H1 (cell line): ENCODE measurements around the gene SKAP1. TPM values are rescaled to one million over a fixed set of nuclear protein-coding genes. Genes with fewer than 3 reads are reported as not detected.

Experiments
- CTCF ChIA-PET: fragments of 300-600 bp; sonication (Branson Sonifier 250); formaldehyde crosslinking; loops from one replicate; lab custom pipeline; 2021; ENCODE audit not compliant: partially characterized antibody; lab: Charles Lee
- POLR2A ChIA-PET: fragments of 300-600 bp; sonication (Branson Sonifier 250); formaldehyde crosslinking; loops from one replicate; lab custom pipeline; 2021; ENCODE audit warnings: inconsistent platforms; ENCODE audit not compliant: partially characterized antibody; lab: Charles Lee
- DNase-seq, 2 experiments: peaks; one replicate each; pipeline versions ENCODE4 v3.0.0 to v3.0.0-alpha.2; 2010 to 2022; ENCODE audit warnings: low spot score in 2 of 2, low read depth in 1 of 2, mixed read lengths in 1 of 2
- FAIRE-seq: peaks from 2 replicates; lab custom pipeline; 2011; peaks lifted over from hg19 to GRCh38; lab: Jason Lieb, UNC
- H2AFZ ChIP-seq: 2 replicates; pipeline ENCODE4 v1.8.1; 2012; ENCODE audit warnings: low read length, inconsistent platforms
- H2AK5ac ChIP-seq: 2 replicates; pipeline ENCODE4 v1.6.1; 2013; ENCODE audit warnings: low read depth, low read length
- H2BK120ac ChIP-seq: replicated peaks from 2 replicates; pipeline ENCODE3; 2013; ENCODE audit warnings: low read depth, low read length, inconsistent platforms
- H2BK12ac ChIP-seq: 2 replicates; pipeline ENCODE4 v1.6.1; 2013; ENCODE audit warnings: low read depth, low read length
- H2BK15ac ChIP-seq: 2 replicates; pipeline ENCODE4 v1.6.1; 2013; ENCODE audit warnings: low read length
- H2BK20ac ChIP-seq: 2 replicates; pipeline ENCODE4 v1.6.1; 2013; ENCODE audit warnings: low read length
- H2BK5ac ChIP-seq: 2 replicates; pipeline ENCODE4 v1.6.1; 2013; ENCODE audit warnings: low read depth, low read length
- H3K14ac ChIP-seq: 2 replicates; pipeline ENCODE4 v1.6.1; 2013; ENCODE audit warnings: inconsistent platforms; ENCODE audit not compliant: insufficient read length
- H3K18ac ChIP-seq: 2 replicates; pipeline ENCODE4 v1.6.1; 2013; ENCODE audit warnings: low read length; ENCODE audit errors: extremely low read depth
- H3K23ac ChIP-seq: 2 replicates; pipeline ENCODE4 v1.6.1; 2013; ENCODE audit warnings: inconsistent platforms; ENCODE audit not compliant: insufficient read length
- H3K23me2 ChIP-seq: 2 replicates; pipeline ENCODE4 v1.6.1; 2013; ENCODE audit warnings: low read depth, low read length
- H3K27ac ChIP-seq: 2 replicates; pipeline ENCODE4 v1.6.1; 2011; ENCODE audit warnings: low read depth, low read length, inconsistent platforms
- H3K27me3 ChIP-seq, 4 experiments: replicated peaks in 1 of 4; 1 replicate in 1 of 4; 2 replicates in 3 of 4; pipeline versions ENCODE4 v1.6.1 to v1.8.1; 2011 to 2013; ENCODE audit warnings: low read length in 3 of 4, mild to moderate bottlenecking in 3 of 4, inconsistent platforms in 2 of 4, mixed read lengths in 2 of 4, moderate library complexity in 1 of 4; ENCODE audit not compliant: control insufficient read depth in 3 of 4, insufficient read depth in 3 of 4; ENCODE audit errors: extremely low read depth in 1 of 4
- H3K36me3 ChIP-seq, 4 experiments: 2 replicates each; pipeline versions ENCODE4 v1.6.1 to v1.8.1; 2011 to 2013; ENCODE audit warnings: mild to moderate bottlenecking in 4 of 4, low read length in 3 of 4, moderate library complexity in 2 of 4, control low read depth in 1 of 4, inconsistent platforms in 1 of 4; ENCODE audit not compliant: insufficient read depth in 4 of 4, control insufficient read depth in 2 of 4
- H3K4ac ChIP-seq: replicated peaks from 2 replicates; pipeline ENCODE3; 2013; ENCODE audit warnings: low read length, low read depth, mixed read lengths, inconsistent platforms; ENCODE audit not compliant: insufficient read length
- H3K4me1 ChIP-seq, 4 experiments: replicated peaks in 1 of 4; 1 replicate in 1 of 4; 2 replicates in 3 of 4; pipeline versions ENCODE4 v1.6.1 to v1.8.1; 2011 to 2013; ENCODE audit warnings: low read length in 3 of 4, inconsistent platforms in 2 of 4, mixed read lengths in 1 of 4; ENCODE audit not compliant: insufficient read depth in 4 of 4, control insufficient read depth in 3 of 4
- H3K4me2 ChIP-seq, 2 experiments: 2 replicates each; pipeline versions ENCODE4 v1.6.1 to v1.8.1; 2011 to 2013; ENCODE audit warnings: low read depth in 2 of 2, low read length in 2 of 2, control low read depth in 1 of 2, inconsistent platforms in 1 of 2, mild to moderate bottlenecking in 1 of 2; ENCODE audit not compliant: insufficient read depth in 1 of 2
- H3K4me3 ChIP-seq, 4 experiments: fragments of 200-600, 300-600 bp in 1 of 4; sonication (generic), shearing (Covaris generic), sonication (Bioruptor Twin) in 1 of 4; 2 replicates each; pipeline versions ENCODE4 v1.5.1 to v1.8.1; 2011 to 2016; ENCODE audit warnings: low read length in 4 of 4, low read depth in 3 of 4, control low read depth in 2 of 4, inconsistent platforms in 2 of 4, mild to moderate bottlenecking in 2 of 4, mixed read lengths in 1 of 4, moderate library complexity in 1 of 4; ENCODE audit not compliant: insufficient read depth in 2 of 4; ENCODE audit errors: extremely low read depth in 1 of 4
- H3K56ac ChIP-seq: replicated peaks from 2 replicates; pipeline ENCODE3; 2013; ENCODE audit warnings: low read depth, mild to moderate bottlenecking, mixed read lengths, low read length, inconsistent platforms; ENCODE audit not compliant: insufficient read length
- H3K79me1 ChIP-seq: 2 replicates; pipeline ENCODE4 v1.6.1; 2013; ENCODE audit warnings: low read depth, low read length, control low read depth
- H3K79me2 ChIP-seq, 2 experiments: 2 replicates each; pipeline versions ENCODE4 v1.6.1 to v1.8.1; 2012 to 2013; ENCODE audit warnings: low read length in 2 of 2, mild to moderate bottlenecking in 2 of 2, inconsistent platforms in 1 of 2; ENCODE audit not compliant: insufficient read depth in 2 of 2, control insufficient read depth in 1 of 2
- H3K9ac ChIP-seq, 4 experiments: replicated peaks in 1 of 4; 1 replicate in 1 of 4; 2 replicates in 3 of 4; pipeline versions ENCODE4 v1.6.1 to v1.8.1; 2011 to 2013; ENCODE audit warnings: low read depth in 3 of 4, low read length in 3 of 4, control low read depth in 2 of 4, mild to moderate bottlenecking in 2 of 4, moderate library complexity in 2 of 4, inconsistent platforms in 1 of 4; ENCODE audit errors: extremely low read depth in 1 of 4
- H3K9me3 ChIP-seq, 2 experiments: 2 replicates each; pipeline versions ENCODE4 v1.6.1 to v1.8.1; 2012 to 2013; ENCODE audit warnings: mild to moderate bottlenecking in 2 of 2, moderate library complexity in 2 of 2, control low read depth in 1 of 2, inconsistent platforms in 1 of 2, low read depth in 1 of 2, low read length in 1 of 2, mixed read lengths in 1 of 2; ENCODE audit not compliant: insufficient read depth in 2 of 2
- H4K20me1 ChIP-seq, 2 experiments: replicated peaks in 1 of 2; 2 replicates each; pipeline versions ENCODE3 to v1.8.1; 2011 to 2013; ENCODE audit warnings: inconsistent platforms in 2 of 2, low read length in 2 of 2, mild to moderate bottlenecking in 1 of 2; ENCODE audit not compliant: insufficient read depth in 2 of 2, control insufficient read depth in 1 of 2
- H4K5ac ChIP-seq: 2 replicates; pipeline ENCODE4 v1.6.1; 2013; ENCODE audit warnings: low read length, low read depth, mixed read lengths, inconsistent platforms; ENCODE audit not compliant: insufficient read length
- H4K8ac ChIP-seq: 2 replicates; pipeline ENCODE4 v1.8.0; 2013; ENCODE audit warnings: mild to moderate bottlenecking, moderate library complexity, low read length, inconsistent platforms; ENCODE audit not compliant: insufficient read depth; ENCODE audit errors: extremely low read depth
- H4K91ac ChIP-seq: replicated peaks from 2 replicates; pipeline ENCODE3; 2013; ENCODE audit warnings: low read length, mixed read lengths, inconsistent platforms; ENCODE audit not compliant: insufficient read length
- JUND ChIP-seq: IDR thresholded peaks from 2 replicates; pipeline ENCODE4 v1.6.1; 2011; ENCODE audit warnings: mild to moderate bottlenecking, improper control_type of control experiment, low read length
- TEAD4 ChIP-seq: IDR thresholded peaks from 2 replicates; pipeline ENCODE4 v1.6.1; 2012; ENCODE audit warnings: low read depth, low read length, inconsistent platforms, mixed read lengths
- WGBS, 2 experiments: shearing (Covaris generic) in 1 of 2; methylation state at CpG; one replicate each; pipeline versions ENCODE4 v1.1.6 to v1.1.7; 2013 to 2015; ENCODE audit warnings: low lambda C conversion rate in 2 of 2, mixed read lengths in 2 of 2, inconsistent platforms in 1 of 2, low coverage in 1 of 2, missing lambda C conversion rate in 1 of 2; ENCODE audit not compliant: insufficient replicate concordance in 2 of 2, insufficient coverage in 1 of 2, insufficient read length in 1 of 2; ENCODE audit errors: extremely low coverage in 1 of 2, missing lambda C conversion rate in 1 of 2; 5-methylcytosine and 5-hydroxymethylcytosine counted together
- polyA plus RNA-seq, 7 experiments: library from polyadenylated mRNA; depleted of rRNA in 3 of 7; stranded (reverse) in 5 of 7; unstranded in 2 of 7; fragments of >200 nt in 5 of 7; fragments of 200-250 nt in 2 of 7; gene quantifications; 1 replicate in 5 of 7; 2 replicates in 1 of 7; 4 replicates in 1 of 7; pipeline versions ENCODE4 v1.2.1 to v1.2.3, GENCODE V29; 2011 to 2013; ENCODE audit warnings: missing spikeins in 2 of 7, mixed read lengths in 2 of 7
- total RNA-seq: library from RNA; stranded (reverse); fragmentation: NEBNext Ultra II Directional; extraction: Animal tissue kit (Norgen Biotek cat#: 25700); gene quantifications from 2 replicates; pipeline ENCODE4 v1.2.1, GENCODE V29; 2021

Gene SKAP1
- total and polyA plus RNA-seq, 2 of the 8 experiments (the other 6 are each of a cell fraction or from before 2014, with no cell fraction given) = not detected

DNA sequence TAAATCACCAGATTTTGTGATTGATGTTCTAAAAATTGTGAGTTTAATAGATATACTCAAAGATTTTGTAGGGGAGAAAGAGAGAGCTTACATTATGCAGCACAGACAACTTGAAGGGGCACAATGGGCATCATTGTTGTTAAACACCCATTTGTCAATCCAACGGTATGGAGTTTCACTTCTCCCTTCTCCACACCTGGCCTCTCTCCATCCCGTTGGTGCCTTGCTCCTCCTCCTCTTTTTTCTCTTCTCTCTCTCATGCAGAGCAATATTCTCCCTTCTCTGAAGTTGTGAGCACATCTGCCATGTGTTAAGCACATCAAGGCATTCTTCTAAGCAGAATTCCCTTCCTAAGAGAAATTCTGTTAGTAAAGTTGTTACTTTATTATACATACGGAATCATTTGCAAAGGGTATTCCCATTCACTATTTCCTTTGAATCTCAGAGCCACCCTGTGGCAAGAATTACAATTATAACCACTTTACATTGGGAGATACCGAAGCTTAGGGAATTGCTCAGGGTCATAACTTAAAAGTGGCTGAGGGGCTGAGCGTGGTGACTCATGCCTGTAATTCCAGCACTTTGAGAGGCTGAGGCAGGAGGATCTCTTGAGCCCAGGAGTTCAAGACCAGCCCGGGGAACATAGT lies 40.5 kb upstream of the SKAP1 start:
- H4K20me1 ChIP-seq = no peaks in the 10 kb centered on the region
- H3K23ac ChIP-seq = no peak overlapping the region
- no peaks in the 10 kb centered on the region for H3K36me3 ChIP-seq
- no peak overlapping the region for H4K8ac ChIP-seq
- H3K4me1 ChIP-seq = peaks cover 4 to 14% (median 12%) of the 10 kb centered on the region in 4 experiments; a peak in 6 of 7 replicates
- H2BK20ac ChIP-seq = no peak overlapping the region
- H3K9me3 ChIP-seq = no peaks in the 10 kb centered on the region
- ChIA-PET CTCF (interaction anchor here (0.6 to 1.6 kb wide), 8 partner anchors 11 to 113 kb away, joined by 3 to 9 read pairs (median 3); no protein-coding TSS in a partner anchor), POLR2A (interaction anchor here (0.8 kb wide), 1 partner anchor 50 kb away, joined by 4 read pairs; no protein-coding TSS in a partner anchor)
- FAIRE-seq = no peak
- no peak overlapping the region for H2BK120ac ChIP-seq
- H3K23me2 ChIP-seq = no peaks in the 10 kb centered on the region
- H2BK5ac ChIP-seq = no peak overlapping the region
- H4K91ac ChIP-seq = no peak overlapping the region
- no peaks in the 10 kb centered on the region for H3K79me2 ChIP-seq
- H3K4ac ChIP-seq = no peak overlapping the region
- H3K9ac ChIP-seq = no peak overlapping the region
- no peak overlapping the region for H4K5ac ChIP-seq
- no peak overlapping the region for H3K4me3 ChIP-seq
- 45% methylated on average over 6 of the region's 6 CpGs; no CpG with 5 or more reads in 1 of the 2 experiments for WGBS, 2 experiments
- no peak overlapping the region for H2BK12ac ChIP-seq
- no peak overlapping the region for H3K56ac ChIP-seq
- H3K14ac ChIP-seq = no peak overlapping the region
- no peak overlapping the region for H3K4me2 ChIP-seq
- H3K27ac ChIP-seq = no peak overlapping the region
- no peak overlapping the region; the same call in 1 of the 2 replicates for H3K18ac ChIP-seq
- H2AK5ac ChIP-seq = no peak overlapping the region
- no peak overlapping the region for H2BK15ac ChIP-seq
- no peaks in the 10 kb centered on the region for H3K79me1 ChIP-seq
- no peak for DNase-seq
- H2AFZ ChIP-seq = no peak overlapping the region
- H3K27me3 ChIP-seq = peaks cover 0 to 3% (median 0%) of the 10 kb centered on the region in 4 experiments; a peak in 1 of 7 replicates
- TF ChIP-seq JUND (peak; percentile 65; the same call in 1 of the 2 replicates), TEAD4 (no peak)
